ENCODE results near the gene FRAS1. TPM values are rescaled to one million over a fixed set of nuclear protein-coding genes. Genes with fewer than 3 reads are reported as not detected.

The FRAS1 gene
- total RNA-seq, 1 donor from 2014 or later: 8.8 TPM

DNA sequence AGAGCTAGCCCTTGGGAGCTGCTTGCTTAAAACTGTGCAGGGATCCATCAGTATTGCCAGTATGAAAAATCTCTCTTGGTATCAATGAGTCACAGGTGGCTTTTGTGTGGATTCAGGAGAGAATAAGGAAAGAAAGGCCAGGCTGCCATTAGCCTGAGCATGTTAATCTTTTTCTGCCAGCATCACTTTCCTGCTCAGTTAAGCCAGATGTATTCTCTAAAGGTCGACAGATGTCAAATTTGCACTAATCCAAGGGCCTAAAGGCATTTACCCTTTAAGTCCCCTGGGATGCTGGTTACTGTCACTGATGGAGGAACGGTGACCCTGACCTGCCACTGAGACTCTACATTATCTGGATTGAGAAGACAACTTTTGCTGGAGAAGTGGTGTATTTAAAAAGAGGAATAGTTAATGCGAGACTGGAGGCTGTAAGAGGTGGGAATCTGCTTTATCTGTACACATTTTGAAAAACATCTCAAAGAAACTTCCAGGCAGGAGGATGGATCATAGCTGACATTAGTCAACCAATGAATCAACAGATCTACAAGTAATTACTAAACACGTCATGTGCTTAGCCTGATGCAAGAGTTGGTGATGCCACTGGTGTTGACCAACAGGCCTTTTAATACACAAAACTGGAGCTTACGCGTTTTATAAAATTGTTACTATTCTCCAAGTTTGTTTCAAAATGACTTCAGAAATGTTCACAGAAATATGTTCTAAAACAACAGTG, 253.1 kb downstream of the FRAS1 start:
- DNase-seq (ENCODE audit: extremely low spot score in 2 of 2): no peak
- H3K36me3 ChIP-seq: no peaks in the 10 kb centered on the region
- no peaks in the 10 kb centered on the region for H3K9me3 ChIP-seq
- no peak overlapping the region for H3K27ac ChIP-seq
- intact Hi-C loops (cut with DNase I): no loop called here
- H3K27me3 ChIP-seq: no peaks in the 10 kb centered on the region
- H3K4me3 ChIP-seq: no peak overlapping the region
- H3K4me1 ChIP-seq: no peaks in the 10 kb centered on the region
- no peak for TF ChIP-seq POLR2A (IDR thresholded peaks at IDR 0.05)
- TF ChIP-seq, protein P1, sequence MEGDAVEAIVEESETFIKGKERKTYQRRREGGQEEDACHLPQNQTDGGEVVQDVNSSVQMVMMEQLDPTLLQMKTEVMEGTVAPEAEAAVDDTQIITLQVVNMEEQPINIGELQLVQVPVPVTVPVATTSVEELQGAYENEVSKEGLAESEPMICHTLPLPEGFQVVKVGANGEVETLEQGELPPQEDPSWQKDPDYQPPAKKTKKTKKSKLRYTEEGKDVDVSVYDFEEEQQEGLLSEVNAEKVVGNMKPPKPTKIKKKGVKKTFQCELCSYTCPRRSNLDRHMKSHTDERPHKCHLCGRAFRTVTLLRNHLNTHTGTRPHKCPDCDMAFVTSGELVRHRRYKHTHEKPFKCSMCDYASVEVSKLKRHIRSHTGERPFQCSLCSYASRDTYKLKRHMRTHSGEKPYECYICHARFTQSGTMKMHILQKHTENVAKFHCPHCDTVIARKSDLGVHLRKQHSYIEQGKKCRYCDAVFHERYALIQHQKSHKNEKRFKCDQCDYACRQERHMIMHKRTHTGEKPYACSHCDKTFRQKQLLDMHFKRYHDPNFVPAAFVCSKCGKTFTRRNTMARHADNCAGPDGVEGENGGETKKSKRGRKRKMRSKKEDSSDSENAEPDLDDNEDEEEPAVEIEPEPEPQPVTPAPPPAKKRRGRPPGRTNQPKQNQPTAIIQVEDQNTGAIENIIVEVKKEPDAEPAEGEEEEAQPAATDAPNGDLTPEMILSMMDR (IDR thresholded peaks at IDR 0.05): no peak
- no peak for TF ChIP-seq POLR2AphosphoS5 (IDR thresholded peaks at IDR 0.05; ENCODE audit: insufficient read depth in 1 of 2, low read depth in 1 of 2)

DNA sequence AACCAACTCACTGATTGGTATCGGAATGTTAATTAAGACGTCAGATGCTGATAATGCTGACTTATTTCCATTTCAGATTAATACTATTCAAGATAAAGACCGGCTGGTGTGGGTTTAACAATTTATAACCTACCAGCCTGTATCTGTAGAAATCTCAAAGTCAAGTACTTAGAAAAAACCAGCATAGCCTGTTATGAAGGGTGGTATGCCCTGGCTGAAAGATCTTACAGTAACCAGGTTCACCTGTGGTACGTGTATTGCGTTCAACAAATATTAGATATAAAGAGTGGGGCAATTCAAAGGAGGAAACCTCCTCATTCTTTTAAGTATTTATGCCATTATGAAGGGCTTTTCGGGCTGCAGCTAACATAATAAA, 253.6 kb downstream of the FRAS1 start:
- no peak for TF ChIP-seq POLR2A (IDR thresholded peaks at IDR 0.05)
- no peak for TF ChIP-seq POLR2AphosphoS5 (IDR thresholded peaks at IDR 0.05; ENCODE audit: insufficient read depth in 1 of 2, low read depth in 1 of 2)
- TF ChIP-seq, protein P1 (IDR thresholded peaks at IDR 0.05): no peak
- Histone ChIP-seq H3K27me3 (no peaks in the 10 kb centered on the region), H3K4me1 (no peaks in the 10 kb centered on the region), H3K27ac (no peak overlapping the region), H3K36me3 (no peaks in the 10 kb centered on the region), H3K4me3 (no peak overlapping the region), H3K9me3 (no peaks in the 10 kb centered on the region)
- DNase-seq (ENCODE audit: extremely low spot score in 2 of 2): no peak
- intact Hi-C loops (cut with DNase I): no loop called here

DNA sequence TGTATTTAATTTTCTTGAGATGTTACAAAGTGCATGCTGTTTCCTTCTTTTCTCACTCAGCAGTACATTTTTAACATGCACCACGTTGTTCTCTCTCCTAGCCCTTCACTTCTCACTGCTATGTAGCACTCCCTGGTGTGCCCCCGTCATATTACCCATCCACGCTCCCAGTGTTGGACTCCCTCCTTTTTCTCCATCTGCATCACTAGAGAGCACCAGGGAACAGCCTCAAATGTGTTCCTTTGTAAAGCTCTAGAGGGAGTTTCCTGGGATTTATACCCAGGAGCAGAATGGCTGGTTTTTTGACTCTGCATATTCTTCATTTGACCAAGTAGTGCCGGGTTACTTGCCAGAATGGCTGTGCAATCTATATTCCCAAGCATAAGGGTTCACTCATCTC, 254.2 kb downstream of the FRAS1 start:
- TF ChIP-seq, protein P1 (IDR thresholded peaks at IDR 0.05): no peak
- TF ChIP-seq POLR2AphosphoS5 (IDR thresholded peaks at IDR 0.05; ENCODE audit: insufficient read depth in 1 of 2, low read depth in 1 of 2): no peak
- no peak for TF ChIP-seq POLR2A (IDR thresholded peaks at IDR 0.05)
- H3K27me3 ChIP-seq: no peaks in the 10 kb centered on the region
- H3K9me3 ChIP-seq: no peaks in the 10 kb centered on the region
- no peak overlapping the region for H3K27ac ChIP-seq
- no peak for DNase-seq (ENCODE audit: extremely low spot score in 2 of 2)
- H3K4me3 ChIP-seq: no peak overlapping the region
- no peaks in the 10 kb centered on the region for H3K4me1 ChIP-seq
- no peaks in the 10 kb centered on the region for H3K36me3 ChIP-seq
- intact Hi-C loops (cut with DNase I): no loop called here

DNA sequence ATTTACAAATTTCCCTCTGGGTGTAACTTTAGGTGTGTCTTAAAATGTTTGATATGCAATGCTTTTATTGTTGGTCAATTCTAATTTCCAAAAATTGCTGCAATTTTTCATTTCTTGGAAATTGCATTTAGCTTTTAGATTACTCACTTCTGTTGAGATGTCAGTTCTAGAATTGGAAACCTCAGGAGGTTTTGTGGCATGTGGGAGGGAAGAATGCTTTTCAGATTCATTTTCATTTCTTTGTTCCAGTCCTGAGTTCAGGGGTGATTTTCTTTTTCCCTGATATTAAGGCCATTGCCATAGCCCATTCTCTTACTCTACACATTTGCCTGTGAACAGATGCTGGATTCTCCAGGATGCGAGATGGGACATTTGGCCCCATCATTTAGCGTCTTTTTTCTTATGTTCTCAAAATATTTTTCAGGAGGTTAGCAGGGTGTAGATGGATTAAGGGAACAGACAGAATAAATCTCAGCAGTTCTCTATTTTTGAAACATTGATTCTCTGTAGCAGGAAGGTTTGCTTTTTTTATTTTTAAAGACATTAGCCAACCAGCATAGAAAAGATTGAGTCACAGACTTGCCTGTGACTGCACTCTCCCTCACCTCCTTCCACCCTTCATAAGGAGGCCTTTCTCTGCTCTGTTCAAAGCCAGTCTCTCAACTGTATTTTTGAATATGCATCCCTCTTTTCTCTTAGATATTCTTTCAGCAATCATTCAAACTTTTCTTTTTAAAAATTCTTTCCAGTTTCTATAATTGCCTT, 256.0 kb downstream of the FRAS1 start:
- no peaks in the 10 kb centered on the region for H3K36me3 ChIP-seq
- TF ChIP-seq POLR2A (IDR thresholded peaks at IDR 0.05) (no peak), POLR2AphosphoS5 (IDR thresholded peaks at IDR 0.05; ENCODE audit: insufficient read depth in 1 of 2, low read depth in 1 of 2) (no peak)
- TF ChIP-seq, protein P1 (IDR thresholded peaks at IDR 0.05): no peak
- H3K4me3 ChIP-seq: no peak overlapping the region
- intact Hi-C loops (cut with DNase I): no loop called here
- H3K27ac ChIP-seq: no peak overlapping the region
- no peaks in the 10 kb centered on the region for H3K4me1 ChIP-seq
- DNase-seq (ENCODE audit: extremely low spot score in 2 of 2): no peak
- no peaks in the 10 kb centered on the region for H3K27me3 ChIP-seq
- no peaks in the 10 kb centered on the region for H3K9me3 ChIP-seq

DNA sequence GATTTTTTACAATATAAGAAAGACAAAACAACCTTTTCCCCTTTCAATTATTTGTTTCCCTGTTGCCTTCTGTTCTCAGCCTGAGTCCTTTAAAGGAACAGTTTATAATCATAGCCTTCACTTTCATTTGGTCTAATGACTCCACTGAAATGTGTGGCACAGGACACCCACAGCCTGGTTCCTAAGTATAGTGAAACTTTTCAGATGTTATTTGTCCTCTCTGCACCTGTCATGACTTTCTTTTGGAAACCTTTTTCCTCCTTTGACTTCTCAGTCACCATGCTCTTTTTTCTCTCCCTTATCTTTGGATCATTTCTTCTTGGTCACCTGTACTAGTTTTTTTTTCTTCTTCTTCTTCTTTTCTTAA, 256.6 kb downstream of the FRAS1 start:
- DNase-seq (ENCODE audit: extremely low spot score in 2 of 2): no peak
- H3K27me3 ChIP-seq: no peaks in the 10 kb centered on the region
- TF ChIP-seq POLR2AphosphoS5 (IDR thresholded peaks at IDR 0.05; ENCODE audit: insufficient read depth in 1 of 2, low read depth in 1 of 2): no peak
- TF ChIP-seq POLR2A (IDR thresholded peaks at IDR 0.05): no peak
- TF ChIP-seq, protein P1 (IDR thresholded peaks at IDR 0.05): no peak
- H3K4me3 ChIP-seq: no peak overlapping the region
- no peak overlapping the region for H3K27ac ChIP-seq
- no peaks in the 10 kb centered on the region for H3K36me3 ChIP-seq
- intact Hi-C loops (cut with DNase I): no loop called here
- no peaks in the 10 kb centered on the region for H3K4me1 ChIP-seq
- no peaks in the 10 kb centered on the region for H3K9me3 ChIP-seq

Data from vagina (tissue), 2 donors.